Left renal cortex interstitium (tissue), 4 donors: Measurements from ENCODE around the gene ADORA1. TPM values are rescaled to one million over a fixed set of nuclear protein-coding genes. Genes with fewer than 3 reads are reported as not detected.

Experiments used
- DNase-seq, 4 donors: peaks; one replicate each; pipeline ENCODE4 v3.0.0-alpha.2; 2013; ENCODE audit warnings: low read depth in 4 of 4, low spot score in 2 of 4, missing footprints in 1 of 4
- polyA plus RNA-seq, 4 donors: library from polyadenylated mRNA; unstranded; fragments of 120-200 nt; gene quantifications; one replicate each; pipeline ENCODE4 v1.2.1, GENCODE V29; 2013; ENCODE audit not compliant: insufficient read length in 4 of 4

The ADORA1 gene
- polyA plus RNA-seq, result 1 to 10 TPM; 3.7 to 8.7 (median 5.9) TPM

- no peak for DNase-seq
These were observed at the start of gene ADORA1 for GRCh38 chr1:203127666-203128430. Gene ADORA1, plus strand, starts transcription at chr1:203127726. Its CDS starts 1,116 bp downstream, at chr1:203128842.

GRCh38 chr1:203077956-203078355 is 49.6 kb upstream of the ADORA1 start:
- no peak for DNase-seq

GRCh38 chr1:203078478-203078877 is 49.0 kb upstream of the ADORA1 start:
- no peak for DNase-seq

- DNase-seq, result no peak
These were observed 47.1 kb upstream of the ADORA1 start for GRCh38 chr1:203080456-203080855.

GRCh38 chr1:203081465-203082230 is 45.9 kb upstream of the ADORA1 start:
- DNase-seq, result no peak

GRCh38 chr1:203082231-203082505 is 45.4 kb upstream of the ADORA1 start:
- DNase-seq, result no peak

- no peak for DNase-seq
These were observed 44.7 kb upstream of the ADORA1 start for GRCh38 chr1:203082571-203083462.

- no peak for DNase-seq
These were observed 44.0 kb upstream of the ADORA1 start for GRCh38 chr1:203083463-203083921.

GRCh38 chr1:203084588-203085527 is 42.7 kb upstream of the ADORA1 start:
- no peak for DNase-seq

- DNase-seq, result no peak
These were observed 41.8 kb upstream of the ADORA1 start, which contains the start of gene MYOG for GRCh38 chr1:203085528-203086406. Gene MYOG, minus strand, starts transcription at chr1:203086012. Its CDS starts 51 bp downstream, at chr1:203085961.

GRCh38 chr1:203086992-203087763 is 40.3 kb upstream of the ADORA1 start:
- no peak for DNase-seq

- DNase-seq, result no peak
These were observed 39.1 kb upstream of the ADORA1 start for GRCh38 chr1:203088441-203088840.

- DNase-seq, result no peak
These were observed 38.4 kb upstream of the ADORA1 start for GRCh38 chr1:203089001-203089650.

- DNase-seq, result no peak
These were observed 37.9 kb upstream of the ADORA1 start for GRCh38 chr1:203089651-203090045.

GRCh38 chr1:203090421-203091198 is 36.9 kb upstream of the ADORA1 start:
- no peak for DNase-seq

GRCh38 chr1:203091199-203091477 is 36.4 kb upstream of the ADORA1 start:
- DNase-seq, result no peak

- no peak for DNase-seq
These were observed 35.7 kb upstream of the ADORA1 start for GRCh38 chr1:203091761-203092330.
